GM19351 (cell line): Measurements from ENCODE around the gene CD81.

ENCODE experiments used
- ATAC-seq: cut with Tn5 transposase; IDR thresholded peaks from one replicate; pipeline ENCODE4 v1.9.1; 2021; ENCODE audit warnings: mild to moderate bottlenecking, moderate library complexity; ENCODE audit not compliant: unreplicated experiment

CD81 gene

DNA sequence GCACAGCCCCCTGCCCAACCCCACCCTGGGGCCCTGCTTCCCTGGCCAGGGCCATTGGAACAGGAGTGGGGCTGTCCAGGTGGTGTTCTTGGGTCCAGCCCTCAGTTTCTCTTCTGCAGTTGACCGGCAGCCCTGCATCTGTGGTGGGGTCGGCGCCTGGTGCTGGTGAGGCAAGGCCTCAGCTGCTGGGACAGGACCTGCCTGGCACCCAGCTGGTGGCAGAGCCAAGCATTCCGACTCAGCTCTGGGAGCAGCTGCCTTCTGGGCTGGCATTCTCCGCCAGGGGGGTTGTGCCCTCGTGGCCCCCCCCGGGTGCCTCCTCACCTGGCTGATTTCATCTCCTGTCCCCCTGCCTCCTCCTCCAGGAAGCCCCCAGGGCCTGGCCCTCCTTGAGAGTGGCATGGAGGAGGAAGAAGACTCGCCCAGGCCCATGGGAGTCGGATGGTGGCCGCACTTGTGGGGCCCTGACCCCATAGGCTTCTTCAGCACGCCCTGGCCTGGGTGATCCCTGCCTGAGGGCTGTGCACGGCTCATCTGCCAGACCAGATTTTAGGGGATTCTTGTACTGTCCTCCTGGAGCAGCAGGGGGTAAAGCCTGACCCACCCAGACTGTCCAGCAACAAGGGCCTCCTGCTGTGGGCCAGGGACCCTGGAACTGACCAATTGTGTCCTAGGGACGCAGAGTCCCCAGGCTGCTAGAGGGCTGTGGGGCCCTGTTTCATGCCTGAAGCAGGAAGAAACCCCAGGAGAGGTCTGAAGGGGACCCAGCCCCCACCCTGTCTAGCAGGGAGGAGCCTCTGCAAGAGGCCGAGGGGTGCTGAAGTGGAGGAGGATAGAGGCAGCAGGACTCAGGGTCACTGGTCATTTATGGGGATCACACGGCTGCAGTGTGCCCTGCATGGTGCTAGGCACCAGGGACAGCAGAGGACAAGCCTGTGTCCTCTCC, 11.6 kb downstream of the CD81 start:
- no peak for ATAC-seq

DNA sequence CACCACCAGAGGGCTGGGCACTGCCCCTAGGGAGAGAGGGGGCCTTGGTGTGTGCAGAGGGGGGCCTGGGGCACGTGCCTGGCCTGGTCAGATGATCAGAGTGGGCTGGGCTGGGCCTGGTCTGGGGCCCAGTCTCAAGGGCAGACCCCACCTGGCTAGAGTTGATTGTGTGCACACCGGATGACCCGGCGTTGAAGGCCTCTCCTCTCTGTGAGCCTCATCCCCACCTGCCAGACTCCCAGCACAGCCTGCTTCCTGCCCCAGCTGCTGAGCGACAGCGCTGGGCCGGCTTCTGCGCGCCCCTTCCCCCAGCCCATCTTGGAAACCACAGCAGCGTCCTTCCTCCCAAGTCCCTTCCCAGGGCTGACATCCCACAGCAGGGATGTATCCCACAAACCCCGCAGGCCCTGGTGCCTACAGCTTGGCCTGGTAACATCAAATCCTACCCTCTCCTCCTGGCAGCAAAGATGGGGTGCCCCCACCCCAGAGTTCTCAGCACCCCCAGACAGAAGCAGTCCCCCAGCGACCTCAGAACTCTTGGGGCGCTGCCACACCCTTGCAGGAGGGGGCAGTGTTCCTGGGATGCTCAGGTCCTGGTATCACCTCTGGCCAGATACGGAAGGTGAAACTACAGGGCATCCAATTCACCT, 12.4 kb downstream of the CD81 start:
- no peak for ATAC-seq

DNA sequence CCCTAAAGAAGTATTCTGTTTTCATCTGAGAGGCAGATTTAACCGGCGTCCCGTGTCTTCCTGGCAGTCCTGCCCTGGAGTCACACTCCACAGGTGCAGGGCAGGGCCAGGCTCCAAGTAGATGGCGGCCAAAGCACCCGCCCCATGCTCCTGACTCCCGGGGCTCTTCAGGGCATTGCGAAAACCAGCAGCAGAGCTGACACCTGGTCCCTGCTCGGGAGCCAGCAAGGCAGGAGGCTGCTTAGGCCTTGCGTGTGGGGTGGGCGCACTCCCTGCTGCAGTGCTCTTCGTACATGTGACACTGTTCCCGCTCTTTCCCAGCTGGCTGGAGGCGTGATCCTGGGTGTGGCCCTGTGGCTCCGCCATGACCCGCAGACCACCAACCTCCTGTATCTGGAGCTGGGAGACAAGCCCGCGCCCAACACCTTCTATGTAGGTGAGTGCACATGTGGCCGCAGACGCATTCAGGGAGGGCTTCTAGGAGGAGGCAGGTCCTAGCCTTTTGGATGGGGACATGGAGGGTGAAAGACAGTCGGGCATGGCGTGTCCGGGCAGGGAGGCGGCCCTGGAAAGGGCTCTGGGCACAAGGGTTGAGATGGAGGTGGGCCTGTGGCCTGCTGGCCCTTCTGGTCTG, 13.1 kb downstream of the CD81 start:
- ATAC-seq = no peak

DNA sequence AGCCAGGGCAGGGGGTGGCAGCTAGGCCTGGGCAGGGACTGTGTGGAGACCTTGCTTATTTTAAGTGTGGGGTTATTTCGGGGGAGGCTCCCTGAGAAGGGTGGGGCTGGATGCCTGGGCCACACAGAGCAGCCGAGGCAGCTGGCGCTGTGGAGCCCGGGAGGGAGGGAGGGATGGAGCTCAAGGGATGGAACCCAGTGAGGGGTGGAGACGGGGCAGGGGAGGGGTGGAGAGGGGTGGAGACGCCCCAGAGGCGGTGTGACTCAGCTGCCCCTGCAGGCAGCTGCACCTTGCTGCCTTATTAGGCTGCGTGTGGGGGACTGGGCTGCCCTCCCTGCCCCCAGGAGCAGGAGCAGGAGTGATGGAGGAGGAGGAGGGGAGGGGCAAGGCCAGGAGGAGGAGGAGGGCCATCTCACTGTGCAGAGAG, 13.6 kb downstream of the CD81 start:
- no peak for ATAC-seq

DNA sequence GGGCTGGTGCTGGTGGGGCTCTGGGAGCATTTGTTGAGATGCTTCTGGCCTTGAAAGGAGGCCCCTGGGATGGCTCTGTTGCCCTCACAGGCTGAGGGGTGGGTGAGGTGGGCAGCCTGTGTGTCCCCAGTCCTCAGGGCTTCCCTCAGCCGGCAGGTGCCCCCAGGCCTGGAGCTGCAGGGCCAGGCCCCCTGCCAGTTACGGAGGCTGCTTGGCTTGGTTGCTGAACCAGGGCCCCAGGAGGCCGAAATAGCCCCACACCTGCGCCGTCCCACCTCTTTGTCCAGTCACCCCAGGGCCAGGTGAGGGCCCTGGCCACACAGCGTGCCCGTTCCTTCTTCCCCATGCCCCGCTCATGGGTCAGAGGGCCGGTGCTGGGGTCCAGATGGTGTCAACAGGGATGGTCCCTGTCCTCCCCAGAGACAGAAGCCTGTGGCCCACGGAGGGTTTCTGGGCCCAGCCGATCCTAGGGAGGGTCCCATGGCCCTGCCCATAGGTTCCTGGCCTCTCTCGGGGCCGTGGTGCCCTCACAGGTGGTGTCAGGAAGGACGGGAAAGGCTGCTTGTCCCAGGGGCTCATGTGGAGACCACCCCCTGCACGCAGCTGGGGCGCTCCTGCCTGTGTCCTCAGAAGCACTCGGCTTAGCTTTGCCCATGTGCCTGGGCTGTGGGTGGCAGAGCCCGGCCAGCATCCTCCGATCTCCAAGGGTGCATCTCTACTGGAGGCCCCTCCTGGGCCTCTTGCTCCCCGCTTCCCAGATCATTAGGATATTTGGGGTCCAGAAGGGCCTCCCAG, 14.3 kb downstream of the CD81 start:
- no peak for ATAC-seq

DNA sequence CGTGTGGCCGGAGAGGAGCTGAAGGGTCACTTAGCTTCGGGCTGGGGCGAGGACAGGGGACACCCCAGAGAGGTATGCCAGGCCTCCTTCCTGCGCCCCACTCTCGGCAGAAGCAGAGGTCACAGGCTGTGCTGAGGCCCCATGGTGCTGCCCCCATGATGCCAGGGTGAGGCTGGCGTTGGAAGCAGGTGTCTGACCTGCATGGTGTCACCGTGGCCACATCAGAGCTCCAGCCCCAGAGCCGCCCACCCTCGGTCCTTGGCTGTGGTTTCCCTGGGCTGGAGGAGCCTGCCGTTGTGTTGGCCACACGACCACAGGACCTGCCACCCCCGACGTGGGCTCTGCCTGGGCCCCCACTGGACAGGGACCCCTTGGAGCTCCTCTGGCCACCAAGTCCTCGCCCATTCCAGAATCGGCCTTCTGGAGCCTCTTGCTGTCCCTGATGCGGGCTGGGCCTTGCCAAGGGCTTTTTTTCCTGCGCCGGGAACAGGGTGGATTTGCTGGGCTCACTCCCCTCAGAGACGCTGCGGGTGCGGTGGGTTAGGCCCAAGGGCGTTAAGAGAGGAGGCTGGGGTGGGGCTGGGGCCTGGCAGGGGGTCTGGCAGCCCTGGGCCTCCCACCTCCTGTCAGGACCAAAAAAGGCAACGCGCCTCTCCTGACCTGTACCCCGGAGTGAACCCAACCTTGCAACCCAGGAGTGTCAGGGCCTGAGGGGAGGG, 15.3 kb downstream of the CD81 start:
- no peak for ATAC-seq

DNA sequence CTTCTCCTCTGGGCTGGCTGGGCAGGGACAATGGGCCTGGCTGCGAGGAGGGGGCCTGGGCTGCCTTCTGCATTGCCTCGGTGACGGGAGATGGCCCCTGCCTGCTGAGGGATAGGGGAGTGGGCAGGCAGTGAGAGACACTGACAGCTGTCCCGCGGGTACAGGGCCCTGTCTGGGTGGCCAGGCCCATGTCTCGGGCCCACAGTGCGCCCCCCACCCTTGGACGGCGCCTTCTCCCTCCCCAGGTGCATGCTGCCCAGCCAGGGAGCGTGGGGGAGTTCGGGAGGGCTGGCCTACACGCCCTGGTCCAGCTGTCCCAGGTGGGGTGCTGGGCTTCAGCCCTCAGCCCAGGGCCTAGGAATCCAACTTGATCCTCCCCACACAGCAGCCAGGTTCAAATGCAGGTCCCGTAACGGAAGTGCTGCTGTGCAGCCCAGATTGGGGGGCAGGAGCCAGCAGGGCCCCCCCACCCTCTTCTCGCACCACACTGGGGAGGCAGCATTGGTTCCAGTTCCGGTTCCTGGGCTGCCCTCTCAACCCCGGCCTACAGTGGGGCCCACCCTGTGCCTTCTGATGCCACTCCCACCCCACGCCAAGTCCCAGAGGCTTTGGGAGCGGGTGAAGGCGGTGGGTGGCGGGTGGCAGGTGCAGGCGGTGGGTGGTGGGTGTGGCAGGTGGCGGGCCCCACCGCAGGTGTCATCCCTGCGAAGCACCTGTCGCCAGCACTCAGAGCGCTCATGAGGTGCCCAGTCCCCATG, 16.2 kb downstream of the CD81 start:
- ATAC-seq = peak; percentile 39

DNA sequence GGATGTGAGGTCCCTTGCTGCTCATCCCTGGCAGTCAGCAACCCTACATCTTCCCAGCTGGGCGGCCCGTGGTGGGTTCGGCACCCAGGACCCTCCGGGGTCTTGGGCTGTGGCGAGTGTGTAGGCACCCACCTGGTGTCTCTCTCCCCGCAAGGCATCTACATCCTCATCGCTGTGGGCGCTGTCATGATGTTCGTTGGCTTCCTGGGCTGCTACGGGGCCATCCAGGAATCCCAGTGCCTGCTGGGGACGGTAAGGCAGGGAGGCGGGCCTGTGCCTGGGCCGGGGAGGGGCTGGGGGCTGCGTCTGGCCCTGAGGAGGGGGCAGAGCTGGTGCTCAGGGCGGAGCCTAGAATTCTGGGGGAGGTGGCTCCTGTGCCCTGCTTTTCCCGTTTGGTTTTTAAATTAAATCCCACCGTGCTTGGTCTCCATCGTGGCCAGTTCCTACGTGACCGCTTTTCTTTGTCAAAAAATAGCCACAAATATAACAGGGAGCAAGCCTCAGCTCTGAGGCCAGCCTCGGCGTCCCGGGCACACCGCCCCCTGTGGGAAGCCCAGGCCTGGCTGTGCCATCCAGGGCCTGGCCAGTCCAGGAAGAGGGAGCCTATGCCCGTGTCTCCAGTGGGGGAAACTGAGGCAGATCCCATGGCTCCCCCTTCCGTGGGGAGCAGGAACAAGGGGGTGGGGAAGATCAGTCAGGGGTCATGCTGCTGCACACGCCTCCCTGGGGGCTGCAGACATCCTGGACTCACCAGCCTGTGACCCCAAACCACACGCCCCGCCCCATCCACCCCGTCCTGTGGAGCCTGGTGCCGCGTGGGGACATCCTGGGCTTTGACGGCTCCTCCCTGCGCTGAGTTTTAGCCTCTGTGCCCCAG, 17.1 kb downstream of the CD81 start:
- no peak for ATAC-seq

DNA sequence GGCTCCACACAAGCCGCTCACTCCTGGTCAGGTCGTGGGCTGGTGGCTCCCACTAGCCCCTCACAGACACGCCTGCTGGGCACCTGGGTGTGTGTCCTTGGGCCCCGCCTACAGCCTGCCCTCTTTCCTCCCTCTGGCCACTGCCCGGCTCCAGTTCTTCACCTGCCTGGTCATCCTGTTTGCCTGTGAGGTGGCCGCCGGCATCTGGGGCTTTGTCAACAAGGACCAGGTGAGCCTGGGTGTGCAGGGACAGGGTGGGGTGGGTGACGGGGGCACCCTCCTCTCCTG, 17.7 kb downstream of the CD81 start:
- no peak for ATAC-seq

DNA sequence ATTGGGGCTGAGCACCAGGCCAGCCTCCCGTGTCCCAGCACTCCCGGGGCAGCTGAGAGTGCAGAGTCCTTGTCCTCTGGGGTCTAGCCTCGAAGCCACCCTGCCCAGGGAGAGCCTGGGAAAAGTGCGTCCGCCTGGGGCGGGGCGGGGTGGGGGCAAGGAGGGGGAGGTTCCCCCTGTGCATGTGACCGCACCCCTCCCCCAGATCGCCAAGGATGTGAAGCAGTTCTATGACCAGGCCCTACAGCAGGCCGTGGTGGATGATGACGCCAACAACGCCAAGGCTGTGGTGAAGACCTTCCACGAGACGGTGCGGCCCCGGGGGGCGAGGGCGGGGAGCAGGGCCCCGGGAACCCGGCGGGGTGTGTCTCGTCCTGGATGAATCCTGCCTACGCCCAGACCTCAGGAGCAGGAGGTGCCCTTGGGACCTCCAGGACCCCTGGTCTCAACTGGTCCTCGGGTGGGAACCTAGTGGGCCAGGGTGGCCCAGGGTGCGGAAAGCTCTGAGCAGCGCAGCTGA, 18.2 kb downstream of the CD81 start:
- no peak for ATAC-seq

DNA sequence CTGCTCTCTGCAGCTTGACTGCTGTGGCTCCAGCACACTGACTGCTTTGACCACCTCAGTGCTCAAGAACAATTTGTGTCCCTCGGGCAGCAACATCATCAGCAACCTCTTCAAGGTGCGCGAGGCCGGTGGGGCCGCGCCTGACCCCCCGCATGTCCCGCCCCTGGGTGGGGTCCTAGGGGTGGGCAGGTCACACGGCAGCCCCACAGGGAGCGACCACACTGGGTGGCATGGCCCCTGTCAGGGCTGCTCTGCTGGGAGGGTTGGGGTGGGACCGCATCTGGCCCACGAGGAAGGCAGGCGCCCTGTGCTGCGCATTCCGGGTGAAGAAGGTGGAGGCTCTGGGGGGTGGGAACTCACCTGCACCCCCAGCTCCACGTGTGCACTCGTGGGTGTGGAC, 18.7 kb downstream of the CD81 start:
- no peak for ATAC-seq

DNA sequence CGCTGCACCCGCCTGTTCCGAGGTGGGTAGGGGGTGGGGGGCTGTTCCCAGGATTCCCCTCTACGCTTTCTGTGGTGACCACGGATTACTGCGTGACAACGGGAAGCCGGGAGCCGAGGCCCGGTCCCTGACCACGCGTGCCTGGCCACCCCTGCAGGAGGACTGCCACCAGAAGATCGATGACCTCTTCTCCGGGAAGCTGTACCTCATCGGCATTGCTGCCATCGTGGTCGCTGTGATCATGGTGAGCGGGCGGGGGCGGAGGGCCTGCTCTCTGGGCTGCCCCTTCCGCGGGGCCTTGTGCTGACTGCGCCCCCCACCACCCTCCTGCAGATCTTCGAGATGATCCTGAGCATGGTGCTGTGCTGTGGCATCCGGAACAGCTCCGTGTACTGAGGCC, 19.4 kb downstream of the CD81 start:
- ATAC-seq = no peak

DNA sequence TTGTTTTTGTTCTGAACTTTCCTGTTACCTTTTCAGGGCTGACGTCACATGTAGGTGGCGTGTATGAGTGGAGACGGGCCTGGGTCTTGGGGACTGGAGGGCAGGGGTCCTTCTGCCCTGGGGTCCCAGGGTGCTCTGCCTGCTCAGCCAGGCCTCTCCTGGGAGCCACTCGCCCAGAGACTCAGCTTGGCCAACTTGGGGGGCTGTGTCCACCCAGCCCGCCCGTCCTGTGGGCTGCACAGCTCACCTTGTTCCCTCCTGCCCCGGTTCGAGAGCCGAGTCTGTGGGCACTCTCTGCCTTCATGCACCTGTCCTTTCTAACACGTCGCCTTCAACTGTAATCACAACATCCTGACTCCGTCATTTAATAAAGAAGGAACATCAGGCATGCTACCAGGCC, 19.9 kb downstream of the CD81 start:
- ATAC-seq = no peak

DNA sequence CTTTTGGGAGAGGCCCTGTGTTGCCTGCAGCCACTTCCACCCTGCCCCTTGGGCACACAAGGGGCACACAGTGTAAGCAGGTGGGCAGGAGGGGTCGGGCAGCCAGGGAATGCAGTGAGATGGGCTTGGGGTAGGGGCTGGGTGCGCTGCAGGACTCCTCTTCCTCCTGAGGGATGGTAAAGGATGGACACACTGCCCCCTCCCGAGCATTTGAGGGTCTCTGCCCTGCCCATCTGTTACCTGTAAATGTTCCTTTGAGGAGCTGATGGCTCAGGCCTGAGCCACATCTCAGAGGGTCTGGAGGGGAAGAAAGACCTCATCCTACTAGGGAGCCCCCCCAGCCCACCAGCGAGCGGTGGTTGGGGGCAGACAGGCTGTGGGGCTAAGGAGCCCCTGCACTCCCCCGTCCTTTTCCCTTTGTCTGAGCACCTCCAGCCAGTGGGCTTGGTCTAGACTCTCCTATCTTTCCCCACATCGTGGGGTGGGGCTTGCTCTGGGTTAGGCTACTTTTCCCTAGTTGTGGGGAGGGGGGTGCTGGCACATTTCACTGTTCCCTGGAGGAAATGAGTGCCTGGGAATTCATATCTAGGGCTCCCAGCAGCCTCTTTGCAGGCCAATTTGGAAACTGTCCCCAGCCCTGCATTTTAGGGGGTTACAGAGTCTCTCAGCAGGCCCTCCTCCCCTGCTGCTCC, 21.7 kb downstream of the CD81 start:
- ATAC-seq = no peak

DNA sequence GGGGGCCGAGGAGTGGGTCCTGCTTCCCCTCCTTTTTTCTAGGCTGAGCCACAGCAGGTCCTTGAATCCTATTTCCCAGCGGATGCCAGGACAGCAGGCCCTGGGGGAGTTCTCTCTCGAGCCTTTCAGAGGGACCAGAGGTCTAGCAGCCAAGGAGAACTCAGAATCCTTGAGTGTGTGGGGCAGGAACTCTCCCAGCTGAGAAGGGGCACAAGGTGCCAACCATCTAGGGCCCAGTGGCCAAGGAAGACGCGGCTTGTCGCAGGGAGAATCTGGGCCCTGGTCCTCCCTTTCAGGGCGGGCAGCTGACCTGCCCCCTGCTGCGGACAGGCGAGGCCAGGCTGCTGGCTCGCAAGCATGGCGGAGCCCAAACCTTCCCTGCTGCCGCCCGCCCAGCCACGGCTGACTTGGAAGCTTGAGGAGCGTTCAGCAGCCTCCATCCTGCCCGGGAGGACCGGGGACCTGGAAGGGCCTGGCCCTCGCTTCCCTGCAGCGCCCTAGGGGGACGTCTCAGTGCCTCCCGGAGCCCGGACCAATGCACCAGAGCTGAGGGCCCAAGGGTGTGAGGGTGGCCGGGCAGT, 22.5 kb downstream of the CD81 start:
- peak; percentile 11 for ATAC-seq

DNA sequence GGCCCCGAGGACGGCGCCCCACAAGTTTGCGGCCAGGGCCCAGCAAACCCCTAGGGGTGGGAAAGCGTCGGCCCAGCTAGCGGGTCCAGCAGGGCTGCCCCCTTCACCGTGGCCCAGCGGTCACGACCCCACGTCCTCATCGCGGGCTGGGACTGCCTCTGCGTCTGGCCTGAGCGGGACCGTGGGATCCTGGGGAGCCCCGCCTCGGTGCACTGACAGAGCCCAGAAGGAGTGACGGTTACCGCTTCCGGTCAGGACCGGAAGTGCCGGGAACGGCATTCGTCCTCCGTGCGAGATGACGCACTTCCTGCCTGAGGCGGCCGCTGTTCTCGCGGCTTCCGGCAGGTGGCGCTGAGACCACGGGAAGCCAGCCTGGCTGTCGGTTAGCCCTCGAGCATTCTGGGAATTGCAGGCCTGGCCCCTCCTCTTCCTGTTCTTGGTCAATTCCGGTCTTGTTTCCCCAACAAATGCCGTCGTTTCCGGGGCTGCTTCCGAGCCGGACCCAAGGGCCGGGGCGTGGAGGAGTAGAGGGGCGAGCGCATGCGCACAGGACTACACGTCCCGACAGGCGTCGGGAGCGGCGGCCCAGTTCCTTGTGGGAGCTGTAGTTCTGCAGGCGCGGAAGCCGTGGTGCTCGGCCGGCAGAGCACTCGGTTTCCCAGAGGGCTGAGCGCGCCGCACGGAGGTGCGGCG, 23.1 kb downstream of the CD81 start, which contains the start of gene TSSC4:
Gene TSSC4, plus strand, starts transcription at position 682 of the 693 bp plus-strand sequence. CDS start 1,884 bp downstream, outside the sequence.
- ATAC-seq = peak; percentile 82
